Left lung (tissue), 10 donors: ENCODE measurements around the gene MAPK13. TPM values are rescaled to one million over a fixed set of nuclear protein-coding genes. Genes with fewer than 3 reads are reported as not detected.

Source experiments
- ATAC-seq: fragments of 200-7000 bp; cut with Tn5 transposase; one replicate; pipeline ENCODE4 v1.9.1; 2020; ENCODE audit warnings: moderate library complexity
- DNase-seq, 4 donors: peaks; one replicate each; pipeline ENCODE4 v3.0.0-alpha.2; 2013 to 2020
- H3K27ac ChIP-seq, 2 donors: fragments of 200-600 bp; sonication (generic) in 1 of 2; one replicate each; pipeline versions ENCODE4 v1.5.0 to v1.8.0; 2020 to 2021
- H3K27me3 ChIP-seq, 2 donors: fragments of 200-600 bp; sonication (generic) in 1 of 2; one replicate each; pipeline versions ENCODE4 v1.5.0 to v1.8.0; 2020 to 2021
- H3K36me3 ChIP-seq, 2 donors: fragments of 200-600 bp; sonication (generic) in 1 of 2; one replicate each; pipeline versions ENCODE4 v1.5.0 to v1.8.0; 2020 to 2021
- H3K4me1 ChIP-seq, 2 donors: fragments of 200-600 bp; one replicate each; pipeline ENCODE4 v1.8.0; 2021
- H3K4me3 ChIP-seq, 2 donors: fragments of 200-600 bp; sonication (generic) in 1 of 2; one replicate each; pipeline versions ENCODE4 v1.5.0 to v1.8.0; 2020 to 2021; ENCODE audit warnings: mild to moderate bottlenecking in 1 of 2
- H3K9me3 ChIP-seq, 2 donors: fragments of 200-600 bp; sonication (generic) in 1 of 2; one replicate each; pipeline versions ENCODE4 v1.5.0 to v1.8.0; 2020 to 2021
- intact Hi-C, 2 donors: fragments of 100-400 bp; cut with DNase I; formaldehyde crosslinking; loops; one replicate each; pipeline versions ENCODE4 v1.11.2 to v1.14.2; 2022
- polyA plus RNA-seq, 6 donors: library from polyadenylated mRNA; unstranded; fragments of 120-200 nt; gene quantifications; one replicate each; pipeline ENCODE4 v1.2.1, GENCODE V29; 2013; ENCODE audit not compliant: insufficient read length in 6 of 6
- total RNA-seq, 2 donors: library from RNA; stranded (reverse); fragmentation: NEBNext Ultra II Directional; extraction: Animal tissue kit (Norgen Biotek cat#: 25700); gene quantifications; one replicate each; pipeline ENCODE4 v1.2.1, GENCODE V29; 2021
- TF ChIP-seq, protein P1 (sequence below), 2 donors: fragments of 200-600 bp; sonication (generic) in 1 of 2; IDR thresholded peaks; one replicate each; pipeline versions ENCODE4 v1.5.0 to v1.8.0; 2021; ENCODE audit warnings: antibody characterized with exemption in 2 of 2
- donor health status: DM: no; HTN: yes; CAD: no.
- donor health status: DM: no; HTN: no; CAD: no.

MAPK13 gene
- total and polyA plus RNA-seq, 8 donors = 15.7 to 89.7 (median 18.2) TPM

DNA sequence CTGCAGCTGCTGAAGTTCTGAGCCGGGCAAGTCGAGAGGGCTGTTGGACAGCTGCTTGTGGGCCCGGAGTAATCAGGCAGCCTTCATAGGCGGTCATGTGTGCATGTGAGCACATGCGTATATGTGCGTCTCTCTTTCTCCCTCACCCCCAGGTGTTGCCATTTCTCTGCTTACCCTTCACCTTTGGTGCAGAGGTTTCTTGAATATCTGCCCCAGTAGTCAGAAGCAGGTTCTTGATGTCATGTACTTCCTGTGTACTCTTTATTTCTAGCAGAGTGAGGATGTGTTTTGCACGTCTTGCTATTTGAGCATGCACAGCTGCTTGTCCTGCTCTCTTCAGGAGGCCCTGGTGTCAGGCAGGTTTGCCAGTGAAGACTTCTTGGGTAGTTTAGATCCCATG lies 21.2 kb upstream of the MAPK13 start:
- no peak overlapping the region for H3K4me3 ChIP-seq
- peaks cover 0 to 86% of the 10 kb centered on the region in 2 donors for H3K36me3 ChIP-seq
- DNase-seq (no peak), ATAC-seq (no peak)
- H3K27ac ChIP-seq = no peak overlapping the region
- H3K9me3 ChIP-seq = no peaks in the 10 kb centered on the region
- no peaks in the 10 kb centered on the region for H3K27me3 ChIP-seq
- TF ChIP-seq, protein P1, sequence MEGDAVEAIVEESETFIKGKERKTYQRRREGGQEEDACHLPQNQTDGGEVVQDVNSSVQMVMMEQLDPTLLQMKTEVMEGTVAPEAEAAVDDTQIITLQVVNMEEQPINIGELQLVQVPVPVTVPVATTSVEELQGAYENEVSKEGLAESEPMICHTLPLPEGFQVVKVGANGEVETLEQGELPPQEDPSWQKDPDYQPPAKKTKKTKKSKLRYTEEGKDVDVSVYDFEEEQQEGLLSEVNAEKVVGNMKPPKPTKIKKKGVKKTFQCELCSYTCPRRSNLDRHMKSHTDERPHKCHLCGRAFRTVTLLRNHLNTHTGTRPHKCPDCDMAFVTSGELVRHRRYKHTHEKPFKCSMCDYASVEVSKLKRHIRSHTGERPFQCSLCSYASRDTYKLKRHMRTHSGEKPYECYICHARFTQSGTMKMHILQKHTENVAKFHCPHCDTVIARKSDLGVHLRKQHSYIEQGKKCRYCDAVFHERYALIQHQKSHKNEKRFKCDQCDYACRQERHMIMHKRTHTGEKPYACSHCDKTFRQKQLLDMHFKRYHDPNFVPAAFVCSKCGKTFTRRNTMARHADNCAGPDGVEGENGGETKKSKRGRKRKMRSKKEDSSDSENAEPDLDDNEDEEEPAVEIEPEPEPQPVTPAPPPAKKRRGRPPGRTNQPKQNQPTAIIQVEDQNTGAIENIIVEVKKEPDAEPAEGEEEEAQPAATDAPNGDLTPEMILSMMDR (IDR thresholded peaks at IDR 0.05) = no peak
- H3K4me1 ChIP-seq = peaks cover 0 to 8% of the 10 kb centered on the region in 2 donors
- intact Hi-C loops = no loop called here

- DNase-seq (no peak), ATAC-seq (no peak)
- Histone ChIP-seq H3K27ac (no peak overlapping the region), H3K9me3 (no peaks in the 10 kb centered on the region), H3K4me3 (no peak overlapping the region), H3K36me3 (peaks cover 0 to 77% of the 10 kb centered on the region in 2 donors), H3K27me3 (no peaks in the 10 kb centered on the region), H3K4me1 (peaks cover 0 to 18% of the 10 kb centered on the region in 2 donors)
- TF ChIP-seq, protein P1 (IDR thresholded peaks at IDR 0.05) = no peak
- intact Hi-C loops = no loop called here
These were observed 20.3 kb upstream of the MAPK13 start for GRCh38 chr6:36110050-36110449.

DNA sequence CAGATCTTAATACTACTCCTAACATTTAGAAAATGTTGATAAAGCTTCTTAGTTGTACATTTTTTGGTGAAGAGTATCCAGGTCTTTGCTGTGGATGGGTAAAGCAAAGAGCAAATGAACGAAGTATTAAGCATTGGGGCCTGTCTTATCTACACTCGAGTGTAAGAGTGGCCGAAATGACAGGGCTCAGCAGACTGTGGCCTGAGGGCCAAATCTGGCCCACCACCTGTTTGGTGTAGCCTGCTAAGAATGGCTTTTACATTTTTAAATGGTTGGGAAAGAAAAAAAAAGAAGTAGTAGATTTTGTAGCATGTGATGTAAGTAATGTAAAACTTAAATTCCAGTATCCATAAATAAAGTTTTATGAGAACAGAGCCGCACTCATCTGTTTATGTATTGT lies 19.4 kb upstream of the MAPK13 start:
- no peak overlapping the region for H3K27ac ChIP-seq
- peaks cover 0 to 70% of the 10 kb centered on the region in 2 donors for H3K36me3 ChIP-seq
- H3K4me3 ChIP-seq = no peak overlapping the region
- intact Hi-C loops = no loop called here
- DNase-seq = no peak
- H3K9me3 ChIP-seq = no peaks in the 10 kb centered on the region
- H3K4me1 ChIP-seq = peaks cover 0 to 26% of the 10 kb centered on the region in 2 donors
- H3K27me3 ChIP-seq = no peaks in the 10 kb centered on the region
- ATAC-seq = no peak
- TF ChIP-seq, protein P1 (IDR thresholded peaks at IDR 0.05) = no peak

DNA sequence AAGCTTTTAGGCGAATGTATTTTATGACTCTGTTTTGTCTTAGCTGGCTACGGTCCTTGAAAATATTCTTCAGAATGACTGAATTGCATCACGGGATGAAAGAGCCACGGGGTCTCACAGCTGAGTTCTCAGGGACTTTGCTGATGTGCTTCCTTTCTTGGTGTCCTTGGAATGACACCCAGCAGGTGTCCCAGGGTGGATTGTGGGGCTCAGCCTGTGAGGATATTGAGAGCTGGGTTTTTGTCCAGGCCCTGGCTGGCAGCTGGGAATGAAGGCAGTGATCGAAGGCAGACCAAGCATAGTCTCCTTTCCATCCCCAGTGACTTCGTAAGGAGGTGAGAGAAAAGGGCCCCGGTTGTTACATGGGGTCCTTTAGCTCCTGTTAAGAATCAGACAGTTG lies 18.8 kb upstream of the MAPK13 start:
- Histone ChIP-seq H3K27ac (no peak overlapping the region), H3K4me3 (no peak overlapping the region), H3K36me3 (peaks cover 0 to 71% of the 10 kb centered on the region in 2 donors), H3K9me3 (no peaks in the 10 kb centered on the region), H3K27me3 (no peaks in the 10 kb centered on the region), H3K4me1 (peaks cover 0 to 27% of the 10 kb centered on the region in 2 donors)
- TF ChIP-seq, protein P1 (IDR thresholded peaks at IDR 0.05) = no peak
- intact Hi-C loops = no loop called here
- ATAC-seq (no peak), DNase-seq (no peak)

DNA sequence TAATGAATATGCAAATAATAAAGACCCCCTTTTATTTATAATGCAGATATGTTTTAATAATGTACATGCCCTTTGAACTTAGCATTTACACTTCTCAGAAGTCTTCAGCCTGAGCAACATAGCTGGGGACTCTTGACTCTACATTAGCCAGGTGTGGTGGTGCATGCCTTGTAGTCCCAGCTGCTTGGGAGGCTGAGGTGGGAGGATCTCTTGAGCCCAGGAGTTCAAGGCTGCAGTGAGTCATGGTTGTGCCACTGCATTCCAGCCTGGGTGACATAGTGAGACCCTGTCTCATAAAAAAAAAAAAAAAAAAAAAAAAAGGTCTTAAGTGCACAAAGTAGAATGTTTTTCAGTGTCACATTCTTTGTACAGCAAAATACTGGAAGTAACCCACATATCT lies 17.3 kb upstream of the MAPK13 start:
- peaks cover 0 to 58% of the 10 kb centered on the region in 2 donors for H3K36me3 ChIP-seq
- intact Hi-C loops = no loop called here
- H3K27ac ChIP-seq = no peak overlapping the region
- H3K4me3 ChIP-seq = no peak overlapping the region
- no peaks in the 10 kb centered on the region for H3K9me3 ChIP-seq
- ATAC-seq (no peak), DNase-seq (no peak)
- TF ChIP-seq, protein P1 (IDR thresholded peaks at IDR 0.05) = no peak
- peaks cover 0 to 38% of the 10 kb centered on the region in 2 donors for H3K4me1 ChIP-seq
- no peaks in the 10 kb centered on the region for H3K27me3 ChIP-seq
